T-helper 1 cell treated with Interleukin-12 subunit alpha and Interleukin-12 subunit beta and Interleukin-4 antibody, amounts not matched to agents 30 μg/mL and 1 μg/mL, for 36 hours (primary cell): ENCODE measurements around the gene DPH5.
"Not testable (repeated sequence)": the region's sequence is repeated elsewhere in the genome, so short reads cannot be mapped to it uniquely, and the experiment has no call there.

Experiments used
- H3K27ac Mint-ChIP-seq: one replicate; pipeline ENCODE4 v1.8.0; 2021; ENCODE audit warnings: mild to moderate bottlenecking, mixed read lengths
- H3K27me3 Mint-ChIP-seq: one replicate; pipeline ENCODE4 v1.8.0; 2021; ENCODE audit warnings: low read depth, mixed read lengths
- H3K36me3 Mint-ChIP-seq: one replicate; pipeline ENCODE4 v1.8.0; 2021; ENCODE audit warnings: low read depth, mixed read lengths
- H3K4me1 Mint-ChIP-seq: one replicate; pipeline ENCODE4 v1.8.0; 2021; ENCODE audit warnings: low read depth, mixed read lengths
- H3K4me3 Mint-ChIP-seq: one replicate; pipeline ENCODE4 v1.8.0; 2021; ENCODE audit warnings: mild to moderate bottlenecking, moderate library complexity, mixed read lengths
- H3K9me3 Mint-ChIP-seq: one replicate; pipeline ENCODE4 v1.8.0; 2021; ENCODE audit warnings: mixed read lengths

DPH5 gene

GRCh38 chr1:100982793-100983192 is 42.8 kb downstream of the DPH5 start:
- Mint-ChIP-seq H3K4me1 (peaks cover 9% of the 10 kb centered on the region), H3K4me3 (no peak overlapping the region), H3K9me3 (no peaks in the 10 kb centered on the region), H3K36me3 (peaks cover 64% of the 10 kb centered on the region), H3K27ac (no peak overlapping the region), H3K27me3 (no peaks in the 10 kb centered on the region)

GRCh38 chr1:100979631-100980030 is 46.0 kb downstream of the DPH5 start:
- peaks cover 9% of the 10 kb centered on the region for H3K4me1 Mint-ChIP-seq
- H3K27ac Mint-ChIP-seq: no peak overlapping the region
- H3K36me3 Mint-ChIP-seq: peaks cover 55% of the 10 kb centered on the region
- H3K4me3 Mint-ChIP-seq: no peak overlapping the region
- H3K27me3 Mint-ChIP-seq: no peaks in the 10 kb centered on the region
- no peaks in the 10 kb centered on the region for H3K9me3 Mint-ChIP-seq

- peaks cover 10% of the 10 kb centered on the region for H3K4me1 Mint-ChIP-seq
- peaks cover 47% of the 10 kb centered on the region for H3K36me3 Mint-ChIP-seq
- H3K27ac Mint-ChIP-seq: no peak overlapping the region
- H3K4me3 Mint-ChIP-seq: no peak overlapping the region
- H3K9me3 Mint-ChIP-seq: no peaks in the 10 kb centered on the region
- no peaks in the 10 kb centered on the region for H3K27me3 Mint-ChIP-seq
These were observed 48.6 kb downstream of the DPH5 start for GRCh38 chr1:100976936-100977335.

GRCh38 chr1:100972185-100972584 is 53.4 kb downstream of the DPH5 start:
- H3K4me1 Mint-ChIP-seq: peaks cover 24% of the 10 kb centered on the region
- H3K9me3 Mint-ChIP-seq: no peaks in the 10 kb centered on the region
- H3K27me3 Mint-ChIP-seq: no peaks in the 10 kb centered on the region
- no peak overlapping the region for H3K4me3 Mint-ChIP-seq
- no peak overlapping the region for H3K27ac Mint-ChIP-seq
- H3K36me3 Mint-ChIP-seq: peaks cover 40% of the 10 kb centered on the region

- H3K27ac Mint-ChIP-seq: no peak overlapping the region
- H3K36me3 Mint-ChIP-seq: peaks cover 39% of the 10 kb centered on the region
- H3K9me3 Mint-ChIP-seq: no peaks in the 10 kb centered on the region
- no peaks in the 10 kb centered on the region for H3K27me3 Mint-ChIP-seq
- peaks cover 22% of the 10 kb centered on the region for H3K4me1 Mint-ChIP-seq
- H3K4me3 Mint-ChIP-seq: no peak overlapping the region
These were observed 54.6 kb downstream of the DPH5 start for GRCh38 chr1:100971021-100971420.

- no peak overlapping the region for H3K27ac Mint-ChIP-seq
- H3K9me3 Mint-ChIP-seq: no peaks in the 10 kb centered on the region
- no peak overlapping the region for H3K4me3 Mint-ChIP-seq
- H3K4me1 Mint-ChIP-seq: peaks cover 22% of the 10 kb centered on the region
- peaks cover 47% of the 10 kb centered on the region for H3K36me3 Mint-ChIP-seq
- no peaks in the 10 kb centered on the region for H3K27me3 Mint-ChIP-seq
These were observed 56.3 kb downstream of the DPH5 start for GRCh38 chr1:100969327-100969726.

GRCh38 chr1:100968621-100969020 is 57.0 kb downstream of the DPH5 start:
- no peak overlapping the region for H3K27ac Mint-ChIP-seq
- peaks cover 20% of the 10 kb centered on the region for H3K4me1 Mint-ChIP-seq
- H3K36me3 Mint-ChIP-seq: peaks cover 44% of the 10 kb centered on the region

GRCh38 chr1:100960098-100960497 is 65.5 kb downstream of the DPH5 start:
- no peak overlapping the region for H3K27ac Mint-ChIP-seq
- H3K9me3 Mint-ChIP-seq: no peaks in the 10 kb centered on the region
- H3K4me1 Mint-ChIP-seq: peaks cover 18% of the 10 kb centered on the region
- H3K27me3 Mint-ChIP-seq: no peaks in the 10 kb centered on the region
- H3K36me3 Mint-ChIP-seq: peaks cover 44% of the 10 kb centered on the region
- H3K4me3 Mint-ChIP-seq: no peak overlapping the region

More at GRCh38 chr1:100968621-100969020, 57.0 kb downstream of the DPH5 start:
- no peak overlapping the region for H3K4me3 Mint-ChIP-seq
- H3K9me3 Mint-ChIP-seq: no peaks in the 10 kb centered on the region
- no peaks in the 10 kb centered on the region for H3K27me3 Mint-ChIP-seq

GRCh38 chr1:100959502-100960060 is 66.0 kb downstream of the DPH5 start:
- Mint-ChIP-seq H3K4me3 (no peak overlapping the region), H3K4me1 (peaks cover 18% of the 10 kb centered on the region), H3K36me3 (peaks cover 42% of the 10 kb centered on the region), H3K27ac (no peak overlapping the region), H3K27me3 (no peaks in the 10 kb centered on the region), H3K9me3 (no peaks in the 10 kb centered on the region)

GRCh38 chr1:100955322-100955721 is 70.3 kb downstream of the DPH5 start:
- Mint-ChIP-seq H3K4me1 (peaks cover 28% of the 10 kb centered on the region), H3K27ac (no peak overlapping the region), H3K9me3 (peaks cover 36% of the 10 kb centered on the region), H3K36me3 (peaks cover 49% of the 10 kb centered on the region), H3K4me3 (no peak overlapping the region), H3K27me3 (no peaks in the 10 kb centered on the region)

GRCh38 chr1:100953960-100954730 is 71.4 kb downstream of the DPH5 start:
- Mint-ChIP-seq H3K27ac (no peak overlapping the region), H3K4me1 (peaks cover 28% of the 10 kb centered on the region), H3K36me3 (peaks cover 53% of the 10 kb centered on the region), H3K9me3 (peaks cover 40% of the 10 kb centered on the region), H3K27me3 (no peaks in the 10 kb centered on the region), H3K4me3 (no peak overlapping the region)

- Mint-ChIP-seq H3K36me3 (peaks cover 62% of the 10 kb centered on the region), H3K9me3 (peaks cover 52% of the 10 kb centered on the region), H3K4me1 (peaks cover 34% of the 10 kb centered on the region)
- H3K27me3 Mint-ChIP-seq, H3K27ac Mint-ChIP-seq, H3K4me3 Mint-ChIP-seq: not testable (repeated sequence)
These were observed 72.6 kb downstream of the DPH5 start for GRCh38 chr1:100952970-100953369.

GRCh38 chr1:100952104-100952745 is 73.4 kb downstream of the DPH5 start:
- H3K4me1 Mint-ChIP-seq: peaks cover 39% of the 10 kb centered on the region
- H3K27ac Mint-ChIP-seq: no peak overlapping the region
- peaks cover 59% of the 10 kb centered on the region for H3K9me3 Mint-ChIP-seq
- no peaks in the 10 kb centered on the region for H3K27me3 Mint-ChIP-seq
- H3K36me3 Mint-ChIP-seq: peaks cover 68% of the 10 kb centered on the region
- no peak overlapping the region for H3K4me3 Mint-ChIP-seq

- H3K27ac Mint-ChIP-seq: no peak overlapping the region
- no peak overlapping the region for H3K4me3 Mint-ChIP-seq
- H3K36me3 Mint-ChIP-seq: peaks cover 81% of the 10 kb centered on the region
- peaks cover 73% of the 10 kb centered on the region for H3K9me3 Mint-ChIP-seq
- peaks cover 40% of the 10 kb centered on the region for H3K4me1 Mint-ChIP-seq
- H3K27me3 Mint-ChIP-seq: no peaks in the 10 kb centered on the region
These were observed 74.8 kb downstream of the DPH5 start for GRCh38 chr1:100950781-100951180.

- peaks cover 84% of the 10 kb centered on the region for H3K36me3 Mint-ChIP-seq
- H3K4me3 Mint-ChIP-seq: peak overlapping the region; percentile 8
- peaks cover 40% of the 10 kb centered on the region for H3K4me1 Mint-ChIP-seq
- no peaks in the 10 kb centered on the region for H3K27me3 Mint-ChIP-seq
- no peak overlapping the region for H3K27ac Mint-ChIP-seq
- peaks cover 77% of the 10 kb centered on the region for H3K9me3 Mint-ChIP-seq
These were observed 75.2 kb downstream of the DPH5 start for GRCh38 chr1:100950337-100950736.
